IPS-NIHi7 (cell line): ENCODE data around the gene ZBED1.
"Not testable (repeated sequence)": the region's sequence is repeated elsewhere in the genome, so short reads cannot be mapped to it uniquely, and the experiment has no call there.

Experiments used
- DNase-seq: peaks from one replicate; pipeline ENCODE4 v3.0.0; 2012; ENCODE audit warnings: mixed read lengths; ENCODE audit errors: extremely low spot score

ZBED1 gene

DNA sequence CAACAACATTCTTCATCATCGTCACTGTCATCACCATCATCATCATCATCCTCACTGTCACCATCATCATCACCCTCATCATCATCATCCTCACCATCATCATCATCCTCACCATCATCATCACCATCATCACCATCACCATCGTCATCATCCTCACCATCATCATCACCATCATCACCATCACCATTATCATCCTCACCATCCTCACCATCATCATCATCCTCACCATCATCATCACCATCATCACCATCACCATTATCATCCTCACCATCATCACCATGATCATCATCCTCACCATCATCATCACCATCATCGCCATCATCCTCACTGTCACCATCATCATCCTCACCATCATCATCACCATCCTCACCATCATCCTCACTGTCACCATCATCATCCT lies 18.9 kb upstream of the ZBED1 start:
- not testable (repeated sequence) for DNase-seq

DNA sequence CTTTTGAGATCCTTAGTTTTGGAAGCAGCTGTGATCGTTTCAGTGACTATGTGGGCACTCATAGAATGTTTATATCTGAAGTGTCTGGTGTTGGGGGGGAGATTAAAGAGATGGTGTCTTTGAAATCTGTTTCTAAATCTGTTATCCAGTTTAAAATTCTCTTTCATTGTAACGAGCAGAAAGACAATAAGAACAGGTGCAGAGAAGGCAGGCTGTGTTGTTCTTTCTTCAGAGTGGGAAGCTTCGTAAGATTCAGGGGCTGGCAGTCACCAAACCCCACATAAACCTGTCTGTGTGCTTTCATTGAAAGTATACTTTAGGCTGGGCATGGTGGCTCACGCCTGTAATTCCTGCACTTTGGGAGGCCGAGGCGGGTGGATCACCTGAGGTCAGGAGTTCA lies 16.3 kb upstream of the ZBED1 start:
- DNase-seq: no peak

DNA sequence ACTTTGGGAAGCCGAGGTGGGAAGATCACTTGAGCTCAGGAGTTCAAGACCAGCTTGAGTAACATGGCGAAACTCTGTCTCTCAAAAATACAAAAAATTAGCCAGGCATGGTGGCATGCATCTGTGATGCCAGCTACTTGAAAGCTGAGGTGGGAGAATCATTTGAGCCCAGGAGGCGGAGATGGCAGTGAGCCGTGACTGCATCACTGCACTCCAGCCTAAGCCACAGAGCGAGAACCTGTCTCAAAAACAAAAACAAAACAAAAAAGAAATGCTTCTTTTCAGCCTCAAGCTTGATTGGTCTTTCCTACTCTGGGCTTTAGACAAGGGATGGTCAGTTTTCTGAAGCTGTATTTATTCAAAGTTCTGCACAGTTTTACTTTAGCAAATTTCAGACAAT lies 15.8 kb upstream of the ZBED1 start:
- no peak for DNase-seq

DNA sequence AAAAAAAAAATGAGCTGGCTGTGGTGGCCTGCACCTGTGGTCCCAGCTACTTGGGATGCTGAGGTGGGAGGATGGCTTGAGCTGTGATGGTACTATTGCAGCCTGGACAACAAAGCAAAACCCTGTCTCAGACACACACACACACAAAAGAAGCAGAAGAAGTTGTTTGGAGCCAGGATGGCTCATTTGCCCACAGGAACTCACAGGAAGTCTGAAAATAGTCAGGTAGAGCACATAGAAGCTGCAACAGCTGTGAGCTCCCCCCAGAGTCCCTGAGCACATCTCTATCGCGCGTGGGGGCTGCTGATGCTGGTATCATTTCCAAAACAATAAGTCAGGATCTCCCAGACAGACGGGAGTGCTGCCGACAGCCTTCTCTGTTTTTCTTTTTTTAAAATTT lies 13.4 kb upstream of the ZBED1 start:
- DNase-seq: no peak

DNA sequence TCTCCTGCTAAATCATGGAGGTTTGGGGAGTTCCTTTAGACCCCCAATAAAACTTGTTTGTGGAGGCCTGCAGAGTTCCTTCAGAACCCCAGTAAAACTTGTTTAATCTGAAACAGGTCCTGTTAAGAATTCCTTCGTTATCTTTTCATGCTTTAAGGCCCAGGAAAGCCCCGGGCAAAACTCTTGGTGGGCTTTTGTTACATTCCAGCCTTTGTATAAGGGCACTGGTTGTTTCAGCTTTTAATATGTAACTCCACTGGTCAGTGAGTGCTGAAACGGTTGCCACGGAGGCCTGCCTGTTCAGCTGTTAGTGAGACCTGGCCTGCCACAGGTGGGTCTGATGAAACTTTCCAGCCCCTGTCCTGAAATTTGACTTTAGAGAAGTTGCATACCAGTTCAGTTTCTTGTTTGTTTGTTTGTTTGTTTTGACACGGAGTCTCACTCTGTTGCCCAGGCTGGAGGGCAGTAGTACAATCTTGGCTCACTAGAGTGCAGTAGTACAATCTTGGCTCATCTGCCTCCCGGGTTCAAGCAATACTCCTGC lies 12.4 kb upstream of the ZBED1 start:
- DNase-seq: no peak

DNA sequence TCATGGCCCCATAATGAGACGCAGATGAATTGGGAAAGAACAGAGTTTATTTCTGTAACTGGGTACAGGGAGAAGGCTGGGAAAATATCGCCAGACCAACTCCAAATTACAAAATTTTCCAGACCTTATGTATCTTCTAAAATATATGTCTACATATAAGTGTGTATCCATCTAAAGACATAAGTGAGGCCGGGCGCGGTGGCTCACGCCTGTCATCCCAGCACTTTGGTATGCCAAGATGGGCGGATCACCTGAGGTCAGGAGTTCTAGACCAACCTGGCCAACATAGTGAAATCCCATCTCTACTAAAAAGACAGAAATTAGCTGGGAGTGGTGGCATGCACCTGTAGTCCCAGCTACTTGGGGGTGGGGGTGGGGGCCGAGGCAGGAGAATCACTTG lies 11.7 kb upstream of the ZBED1 start:
- no peak for DNase-seq

DNA sequence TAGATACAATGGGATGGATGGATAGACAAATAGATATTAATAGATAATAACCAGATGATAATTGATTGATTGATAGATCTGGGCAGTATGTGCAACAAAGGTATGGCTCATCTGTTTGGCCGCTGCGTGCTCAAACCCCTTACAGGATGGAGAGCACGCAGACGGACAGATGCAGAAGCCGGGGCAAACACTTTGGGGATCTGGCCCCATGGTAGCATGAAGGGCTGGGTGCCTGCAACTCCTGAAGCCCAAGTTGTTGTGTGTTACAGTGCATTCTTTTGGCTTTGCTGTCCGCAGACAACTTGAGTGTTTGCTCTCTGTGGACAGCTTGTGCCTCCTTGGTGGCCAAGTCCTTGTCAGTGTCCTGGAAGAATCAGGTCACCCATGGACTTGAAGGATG lies 10.6 kb upstream of the ZBED1 start:
- DNase-seq: no peak

DNA sequence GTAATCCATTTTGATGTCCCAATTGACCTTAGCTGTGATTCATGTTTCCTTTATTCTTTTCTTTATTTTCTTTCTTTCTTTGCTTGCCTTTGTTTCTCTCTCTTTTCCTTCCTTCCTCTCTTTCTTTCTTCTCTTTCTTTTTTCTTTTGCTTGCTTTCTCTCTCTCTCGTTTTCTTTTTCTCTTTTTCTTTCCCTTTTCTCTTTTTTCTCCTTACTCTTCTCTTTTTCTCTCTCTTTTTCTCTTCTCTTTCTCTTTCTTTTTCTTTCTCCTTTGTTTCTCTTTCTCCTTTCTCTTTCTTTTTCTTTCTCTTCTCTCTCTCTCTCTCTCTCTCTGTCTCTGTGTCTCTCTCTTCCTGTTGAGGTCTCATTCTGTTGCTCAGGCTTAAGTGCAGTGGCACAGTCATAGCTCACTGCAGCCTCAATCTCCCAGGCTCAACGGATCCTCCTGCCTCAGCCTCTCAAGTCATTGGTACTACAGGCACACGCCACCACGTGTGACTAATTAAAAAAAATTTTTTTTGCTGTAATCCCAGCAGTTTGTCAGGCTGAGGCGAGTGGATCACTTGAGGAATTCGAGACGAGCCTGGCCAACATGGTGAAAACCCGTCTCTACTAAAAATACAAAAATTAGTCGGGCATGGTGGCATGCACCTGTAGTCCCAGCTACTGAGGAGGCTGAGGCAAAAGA lies 8.0 kb upstream of the ZBED1 start:
- DNase-seq: no peak

DNA sequence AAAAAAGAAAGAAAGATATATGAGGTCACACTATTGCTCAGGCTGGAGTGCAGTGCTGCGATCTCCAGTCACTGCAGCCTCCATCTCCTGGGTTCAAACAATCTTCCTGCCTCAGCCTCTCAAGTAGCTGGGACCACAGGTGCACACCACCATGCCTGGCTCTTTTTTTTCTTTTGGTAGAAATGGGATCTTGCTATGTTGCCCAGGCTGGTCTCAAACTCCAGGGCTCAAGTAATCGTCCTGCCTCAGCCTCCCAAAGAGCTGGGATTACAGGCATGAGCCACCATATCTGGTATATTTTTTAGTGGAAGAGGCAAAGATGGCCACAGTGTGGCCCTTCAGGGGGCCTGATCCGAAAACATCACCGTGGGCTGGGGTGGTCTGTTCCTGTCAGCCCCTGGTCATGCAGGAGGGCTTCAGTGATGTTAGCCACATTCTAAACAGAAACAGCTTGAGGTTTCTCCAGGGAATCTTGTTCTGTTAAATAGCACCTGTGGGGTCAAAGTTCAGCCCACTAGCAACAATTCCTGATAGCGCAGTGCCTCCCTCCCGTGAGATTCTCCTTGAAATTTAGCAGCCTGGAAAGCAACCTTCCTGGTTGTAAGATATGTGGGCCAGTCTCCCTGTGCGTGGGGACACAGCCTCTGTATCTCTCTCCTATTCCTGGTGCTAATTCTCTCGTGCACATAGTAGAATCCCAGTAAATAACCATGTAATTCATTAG lies 7.3 kb upstream of the ZBED1 start:
- DNase-seq: no peak

DNA sequence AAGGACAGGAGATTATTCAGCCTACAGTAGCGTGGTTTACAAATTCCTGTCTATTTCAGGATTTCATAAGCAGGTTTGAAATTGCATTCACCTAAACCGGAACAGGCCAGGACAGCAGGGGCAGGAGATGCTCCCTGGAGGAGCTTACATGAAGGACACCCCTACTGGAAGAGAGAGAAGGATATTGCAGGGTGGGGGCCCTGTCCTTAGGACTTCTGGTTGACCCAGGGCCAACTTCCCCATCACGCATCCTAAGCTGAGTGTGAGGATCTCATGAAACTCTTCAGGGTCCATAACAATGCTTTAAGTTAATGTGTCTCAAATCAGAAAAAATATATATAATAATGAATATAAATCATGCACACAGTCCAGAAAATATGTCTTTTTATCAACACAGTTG lies 6.4 kb upstream of the ZBED1 start:
- no peak for DNase-seq

DNA sequence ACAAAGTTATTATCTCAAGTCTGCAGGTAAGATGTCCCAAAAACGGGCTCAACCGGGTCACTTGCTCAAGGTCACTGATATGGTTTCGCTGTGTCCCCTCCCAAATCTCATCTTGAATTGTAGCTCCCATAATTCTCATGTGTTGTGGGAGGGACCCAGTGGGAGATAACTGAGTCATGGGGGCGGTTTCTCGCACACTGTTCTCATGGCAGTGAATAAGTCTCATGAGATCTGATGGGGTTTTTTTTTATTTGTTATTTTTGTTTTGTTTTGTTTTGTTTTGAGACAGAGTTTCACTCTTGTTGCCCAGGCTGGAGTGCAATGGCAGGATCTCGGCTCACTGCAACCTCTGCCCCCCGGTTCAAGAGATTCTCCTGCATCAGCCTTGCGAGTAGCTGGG lies 4.6 kb upstream of the ZBED1 start:
- not testable (repeated sequence) for DNase-seq

DNA sequence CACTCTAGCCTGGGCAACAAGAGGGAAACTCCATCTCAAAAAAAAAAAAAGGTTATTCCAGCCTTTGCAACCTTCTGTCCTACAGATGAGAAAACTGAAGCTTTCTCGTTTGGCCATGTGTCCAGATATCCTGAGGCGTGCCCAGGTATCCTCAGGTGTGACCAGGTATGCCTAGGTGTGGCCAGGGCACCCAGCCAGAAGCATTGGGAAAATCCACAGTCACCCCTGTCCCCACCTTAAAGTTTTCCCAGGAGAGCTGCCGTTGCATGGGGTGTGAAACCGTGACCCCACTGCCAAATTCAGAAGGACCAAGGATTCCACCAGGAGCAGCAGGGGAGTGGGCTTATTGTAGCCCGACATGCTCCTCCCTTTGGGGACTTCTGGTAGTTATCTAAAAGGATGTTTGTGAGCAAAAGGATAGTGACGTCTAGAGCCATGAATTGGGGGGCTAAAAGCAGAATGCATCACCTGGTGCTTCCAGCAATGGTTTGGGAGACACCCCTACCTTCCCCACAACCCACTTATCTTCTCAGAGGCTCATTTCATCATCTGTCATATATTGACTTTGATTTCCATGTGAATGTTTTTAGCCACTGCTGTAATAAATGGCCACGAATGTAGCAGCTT lies 4.0 kb upstream of the ZBED1 start:
- DNase-seq: no peak

DNA sequence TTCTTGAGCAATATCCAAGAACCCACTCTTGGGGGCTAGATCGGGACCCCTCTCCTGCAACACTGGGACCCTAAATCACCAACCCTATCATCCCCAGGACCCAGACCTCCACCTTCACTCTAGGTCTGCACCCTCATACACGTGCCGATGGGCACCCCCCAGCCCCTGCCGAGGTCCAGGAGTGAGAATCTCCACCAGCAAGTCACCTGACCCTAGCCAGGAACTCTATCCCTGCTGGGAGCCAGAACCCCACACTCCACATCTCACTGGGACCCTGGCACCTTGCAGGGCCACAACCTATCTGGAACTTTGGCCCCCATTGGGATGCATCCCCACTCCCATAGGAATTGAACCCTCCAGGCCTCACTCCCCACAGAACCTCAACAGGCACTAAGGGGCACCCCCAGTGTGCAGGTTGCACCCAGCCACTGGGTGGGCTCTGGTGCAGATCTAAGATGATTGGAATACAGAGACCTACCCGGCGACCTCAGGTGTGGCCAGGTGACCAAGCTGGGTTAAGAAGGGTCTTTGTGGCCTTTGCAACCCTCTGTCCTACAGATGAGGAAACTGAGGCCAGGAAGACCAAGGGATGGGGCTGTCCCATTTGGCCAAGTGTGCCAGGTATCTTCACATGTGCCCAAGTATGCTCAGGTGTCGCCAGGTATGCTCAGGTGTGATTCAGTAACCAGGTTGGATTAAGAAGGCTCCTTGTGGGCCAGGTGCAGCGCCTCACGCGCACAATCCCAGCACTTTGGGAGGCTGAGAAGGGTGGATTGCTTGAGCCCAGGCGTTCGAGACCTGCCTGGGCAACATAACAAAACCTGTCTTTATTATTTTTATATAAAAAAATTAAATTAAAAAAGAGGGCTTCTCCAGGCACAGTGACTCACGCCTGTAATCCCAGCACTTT lies 3.1 kb upstream of the ZBED1 start:
- DNase-seq: no peak

DNA sequence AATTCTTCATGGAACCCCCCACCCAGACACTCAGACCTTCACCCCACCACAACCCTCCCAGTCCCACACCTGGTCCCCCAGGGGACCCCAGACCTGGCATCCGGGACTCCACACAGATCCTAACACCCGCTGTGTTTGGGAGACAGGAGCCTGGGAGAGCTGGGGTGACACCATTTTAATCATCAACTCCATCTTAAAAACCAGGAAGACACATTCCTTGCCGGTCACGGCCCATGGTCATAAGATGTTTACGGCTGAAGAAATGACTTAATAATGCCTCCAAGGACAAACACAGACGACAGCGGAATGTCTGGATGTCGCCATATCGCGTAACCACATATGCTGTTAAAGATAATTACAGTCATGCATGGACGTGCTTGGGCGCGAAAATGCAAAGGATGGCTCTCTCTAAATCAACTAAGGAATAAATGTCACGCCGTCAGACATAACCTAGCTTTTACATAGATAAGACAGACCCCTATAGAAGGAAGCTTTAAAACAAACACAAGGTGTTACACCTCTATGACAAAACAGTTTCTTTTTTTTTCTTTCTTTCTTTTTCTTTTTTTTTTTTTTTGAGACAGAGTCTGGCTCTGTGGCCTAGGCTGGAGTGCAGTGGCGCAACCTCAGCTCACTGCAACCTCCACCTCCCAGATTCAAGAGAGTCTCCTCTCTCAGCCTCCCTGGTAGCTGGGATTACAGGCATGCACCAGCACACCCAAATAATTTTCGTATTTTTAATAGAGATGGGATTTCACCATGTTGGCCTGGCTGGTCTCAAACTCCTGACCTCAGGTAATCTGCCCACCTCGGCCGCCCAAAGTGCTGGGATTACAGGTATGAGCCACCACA lies 2.1 kb upstream of the ZBED1 start:
- no peak for DNase-seq

DNA sequence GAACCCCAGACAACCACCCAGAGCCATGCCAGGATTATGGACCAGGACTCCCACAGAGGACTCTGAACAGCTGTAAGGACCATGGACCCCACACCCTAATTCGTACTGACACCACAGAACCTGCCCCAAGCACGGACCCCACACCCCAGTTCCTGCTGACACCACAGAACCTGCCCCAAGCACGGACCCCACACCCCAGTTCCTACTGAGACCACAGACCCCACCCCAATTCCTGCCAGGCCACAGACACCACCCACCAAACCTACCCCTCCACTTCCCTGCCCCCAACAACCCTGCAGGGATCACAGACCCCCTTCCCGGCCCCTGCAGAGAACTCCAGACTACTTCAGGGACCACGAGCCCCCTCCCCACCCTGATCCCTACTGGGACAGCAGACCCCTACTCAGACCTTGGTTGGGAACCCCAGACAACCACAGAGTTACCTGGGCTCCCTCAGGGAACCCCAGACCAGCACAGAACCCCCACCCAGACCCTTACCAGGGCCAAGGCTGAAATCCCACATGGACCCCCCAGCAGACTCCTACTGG lies 1.4 kb upstream of the ZBED1 start:
- no peak for DNase-seq

DNA sequence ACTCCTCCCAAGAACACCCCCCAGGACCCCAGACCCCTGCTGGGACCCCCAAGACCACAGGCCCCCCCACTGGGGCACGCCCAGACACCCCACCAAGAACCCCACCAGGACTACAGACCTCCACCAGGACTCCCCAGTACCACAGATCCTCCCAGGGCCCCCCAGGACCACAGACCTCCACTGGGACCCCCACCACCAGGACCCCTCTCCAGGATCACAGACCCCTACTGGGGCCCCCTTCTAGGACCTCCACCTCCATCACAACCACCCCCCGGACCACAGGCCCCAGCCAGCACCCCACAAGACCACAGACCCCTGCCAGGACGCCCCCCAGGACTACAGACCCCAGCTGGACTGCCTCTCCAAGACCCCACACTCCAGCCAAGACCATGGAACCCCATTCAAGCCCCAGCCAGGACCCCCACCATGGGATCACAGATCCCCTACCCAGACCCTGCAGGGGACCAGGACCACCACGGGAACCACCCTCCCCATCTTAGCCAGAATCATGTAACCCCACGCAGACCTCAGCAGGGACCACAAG lies 855 bp upstream of the ZBED1 start:
- DNase-seq: no peak

DNA sequence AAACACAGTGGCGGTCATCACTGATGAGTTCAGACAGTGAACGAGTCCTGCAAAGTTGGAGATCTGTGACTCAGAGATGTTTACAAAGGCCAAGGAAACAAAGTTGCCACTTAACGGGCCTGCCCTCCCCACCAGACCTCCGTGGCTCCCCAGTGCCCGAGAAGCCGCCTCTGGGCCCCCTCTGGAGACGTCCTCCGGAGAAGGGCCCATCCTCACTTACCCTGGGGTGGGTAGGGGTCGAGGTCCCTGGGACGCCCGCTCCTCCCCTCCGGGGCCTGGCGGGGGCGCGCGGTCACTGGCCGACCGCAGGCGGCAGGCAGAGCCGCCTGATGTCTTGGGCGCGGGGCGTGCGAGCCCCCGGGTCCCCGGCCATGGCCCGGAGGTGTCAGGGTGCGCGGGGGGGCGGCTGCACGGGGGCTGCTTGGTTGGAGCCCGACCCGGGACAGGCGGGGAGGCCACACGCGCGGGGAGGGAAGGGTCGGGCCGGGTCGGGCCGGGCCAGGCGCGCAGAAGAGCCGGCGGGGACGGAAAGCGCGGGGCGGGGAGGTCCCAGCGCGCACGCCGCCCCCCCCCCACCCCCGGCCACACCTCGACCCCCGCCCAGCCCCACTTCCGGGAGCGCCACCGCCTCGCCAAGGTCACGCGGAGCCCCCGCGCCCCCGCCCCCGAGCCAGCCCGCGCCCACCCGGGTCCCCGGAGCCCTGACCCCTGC lies 529 bp downstream of the ZBED1 start:
- peak; percentile 68 for DNase-seq

DNA sequence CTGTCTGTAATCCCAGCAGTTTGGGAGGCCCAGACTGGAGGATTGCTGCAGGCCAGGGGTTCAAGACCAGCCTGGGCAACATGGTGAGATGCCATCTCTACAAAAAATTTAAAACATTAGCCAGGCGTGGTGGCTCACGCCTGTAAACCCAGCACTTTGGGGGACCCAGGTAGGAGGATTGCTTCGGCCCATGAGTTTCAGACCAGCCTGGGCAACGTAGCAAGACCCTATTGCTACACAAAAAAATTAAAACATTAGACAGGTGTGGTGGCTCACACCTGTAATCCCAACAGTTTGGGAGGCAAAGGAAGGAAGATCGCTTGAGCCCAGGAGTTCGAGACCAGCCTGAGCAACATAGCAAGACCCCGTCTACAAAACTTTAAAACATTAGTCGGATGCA lies 1.3 kb downstream of the ZBED1 start:
- no peak for DNase-seq

DNA sequence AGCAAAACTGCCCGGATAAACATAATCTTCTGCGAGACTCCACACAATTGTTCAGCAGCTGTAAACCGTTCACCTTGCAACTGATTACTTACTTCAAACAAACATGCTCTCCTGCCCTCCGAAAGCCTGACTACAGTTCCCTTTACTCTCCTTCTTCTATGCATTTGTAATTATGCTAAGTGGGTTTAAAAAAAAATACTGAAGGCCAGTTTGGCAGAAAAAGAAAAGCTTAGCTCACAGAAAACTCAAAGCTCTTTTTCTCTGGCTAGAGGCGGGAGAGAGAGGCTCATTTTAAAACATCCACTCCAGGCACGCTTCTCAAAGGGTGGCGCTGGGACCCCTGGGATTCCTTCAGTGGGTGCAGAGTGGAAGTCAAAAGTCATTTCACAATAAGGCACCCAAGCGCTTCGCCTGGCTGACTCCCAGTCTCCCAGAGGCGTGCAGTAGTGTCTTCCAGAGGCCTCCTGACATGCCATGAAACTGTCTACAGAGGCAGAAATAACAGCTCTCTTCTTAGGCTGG lies 1.9 kb downstream of the ZBED1 start:
- DNase-seq: no peak
